HG03558 (cell line): Measurements from ENCODE around the gene MBTPS1.

Experiments used
- ATAC-seq: cut with Tn5 transposase; IDR thresholded peaks from one replicate; pipeline ENCODE4 v1.9.1; 2021; ENCODE audit warnings: moderate number of reproducible peaks; ENCODE audit not compliant: unreplicated experiment; ENCODE audit errors: extremely low read depth

MBTPS1 gene

DNA sequence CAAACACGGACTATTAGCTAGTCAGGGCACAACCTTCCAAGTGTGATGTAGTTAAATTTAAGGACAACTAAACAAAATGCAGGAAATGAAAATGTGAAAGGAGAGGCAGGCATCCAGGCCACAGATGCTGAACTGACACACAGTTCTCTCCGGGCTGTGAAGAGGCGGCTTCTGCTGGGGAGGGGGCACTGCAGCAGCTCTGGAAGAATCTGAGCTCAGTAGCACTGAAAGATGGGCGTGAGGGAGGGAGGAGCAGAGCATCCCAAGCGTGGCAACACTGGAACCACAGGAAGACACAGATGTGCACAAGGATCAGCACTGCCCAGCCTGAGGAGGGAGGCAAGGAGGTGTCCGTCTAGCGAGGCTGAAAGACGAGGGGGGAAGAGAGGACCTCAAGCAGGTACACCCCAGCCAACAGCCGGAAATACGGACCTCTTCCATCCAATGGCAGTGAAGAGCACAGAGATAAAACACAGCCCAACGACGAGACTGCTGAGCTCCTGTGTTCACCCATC, 11.4 kb downstream of the MBTPS1 start:
- ATAC-seq: no peak

DNA sequence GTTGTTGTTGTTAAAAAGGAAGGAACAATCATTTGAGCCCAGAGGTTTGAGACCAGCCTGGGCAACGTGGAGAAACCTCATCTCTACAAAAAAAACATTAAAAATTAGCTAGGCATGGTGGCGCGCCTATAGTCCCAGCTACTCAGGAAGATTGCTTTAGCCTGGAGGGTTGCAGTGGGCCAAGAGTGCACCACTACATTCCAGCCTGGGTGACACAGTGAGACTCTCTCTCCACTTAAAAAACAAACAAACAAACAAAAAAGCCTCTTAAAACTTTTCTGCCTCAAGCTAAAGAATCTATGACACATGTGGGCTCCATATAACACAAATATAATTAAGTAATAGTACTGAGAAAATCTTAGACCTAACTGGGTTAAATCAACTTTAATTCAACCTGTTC, 12.5 kb downstream of the MBTPS1 start:
- no peak for ATAC-seq

DNA sequence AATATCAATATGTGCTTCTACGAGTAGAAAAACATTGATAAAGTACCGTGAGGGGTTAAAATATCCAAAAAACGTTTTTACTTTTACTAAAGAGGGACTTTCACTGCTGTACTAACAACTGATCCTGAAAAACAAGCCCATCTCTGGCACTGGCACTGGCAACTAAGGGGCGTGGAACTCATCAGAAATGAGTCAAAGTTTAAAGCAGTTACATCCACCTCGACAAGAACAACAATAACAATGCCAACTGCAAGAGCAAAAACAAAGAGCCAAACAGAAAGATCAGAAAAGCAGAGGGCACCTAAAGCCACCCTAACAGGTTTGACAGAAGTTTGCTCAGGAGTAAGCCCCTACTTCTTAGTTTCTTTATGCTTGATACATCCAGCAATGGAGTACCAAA, 13.1 kb downstream of the MBTPS1 start:
- no peak for ATAC-seq

DNA sequence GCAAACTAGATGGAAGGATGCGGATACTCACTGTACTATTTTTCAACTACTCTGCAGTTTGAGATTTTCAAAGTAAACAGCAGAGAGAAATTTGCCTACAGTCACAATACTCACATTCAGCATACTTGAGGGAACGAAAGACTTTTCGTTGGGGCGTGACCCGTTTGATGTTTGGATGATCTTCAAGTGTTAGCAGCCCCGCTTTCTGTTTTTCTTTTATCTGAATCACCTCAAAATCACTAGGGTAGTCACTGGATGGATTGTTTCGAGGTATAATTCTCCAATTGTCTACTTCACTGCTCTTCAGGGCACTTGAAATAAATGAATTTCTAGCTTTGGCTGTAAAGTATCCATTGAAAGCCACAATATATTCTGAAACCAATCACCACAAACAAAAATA, 17.8 kb downstream of the MBTPS1 start:
- no peak for ATAC-seq

DNA sequence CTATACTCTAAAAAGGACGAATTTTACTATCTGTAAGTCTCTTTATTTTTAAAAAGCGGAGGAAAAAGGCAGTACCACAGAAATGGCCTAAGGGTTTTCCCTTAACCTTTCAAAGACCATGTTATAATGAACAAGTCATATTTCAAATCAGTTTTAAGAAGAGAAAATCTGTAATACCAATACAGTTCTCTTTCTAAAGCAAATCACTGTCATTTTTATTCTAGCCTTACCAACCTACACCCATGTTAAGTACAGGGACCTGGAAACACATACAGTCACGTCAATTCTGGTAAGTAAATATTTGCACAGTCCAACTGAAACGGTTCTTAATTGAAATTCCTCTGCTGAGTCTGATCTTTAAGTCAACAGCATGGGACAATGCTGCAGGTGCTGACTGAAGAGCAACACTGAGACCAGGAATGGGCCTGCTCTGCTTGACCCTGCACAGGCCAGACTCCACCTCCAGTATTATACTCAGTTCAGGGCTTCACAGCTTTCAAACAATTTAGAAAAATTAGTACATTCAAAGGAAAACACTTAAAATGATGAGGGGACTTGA, 20.2 kb downstream of the MBTPS1 start:
- no peak for ATAC-seq

DNA sequence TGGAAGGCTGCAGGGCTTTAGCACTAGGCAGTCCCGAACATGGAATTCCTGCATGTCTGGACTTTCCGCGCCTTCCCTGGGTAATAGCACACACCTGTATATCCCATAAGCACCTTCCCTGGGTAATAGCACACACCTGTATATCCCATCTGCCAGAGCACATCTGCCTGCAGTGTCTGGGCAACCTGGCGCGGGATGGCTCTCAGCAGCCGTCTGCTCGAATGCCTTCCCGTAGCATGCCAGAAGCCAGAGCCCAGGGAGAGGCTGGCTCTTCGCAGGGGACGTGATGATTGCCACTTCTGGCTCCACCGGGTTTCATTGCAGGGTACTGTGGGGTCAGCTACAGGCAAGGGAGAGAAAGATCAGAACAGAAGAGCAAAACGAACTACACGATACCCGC, 21.3 kb downstream of the MBTPS1 start:
- no peak for ATAC-seq

DNA sequence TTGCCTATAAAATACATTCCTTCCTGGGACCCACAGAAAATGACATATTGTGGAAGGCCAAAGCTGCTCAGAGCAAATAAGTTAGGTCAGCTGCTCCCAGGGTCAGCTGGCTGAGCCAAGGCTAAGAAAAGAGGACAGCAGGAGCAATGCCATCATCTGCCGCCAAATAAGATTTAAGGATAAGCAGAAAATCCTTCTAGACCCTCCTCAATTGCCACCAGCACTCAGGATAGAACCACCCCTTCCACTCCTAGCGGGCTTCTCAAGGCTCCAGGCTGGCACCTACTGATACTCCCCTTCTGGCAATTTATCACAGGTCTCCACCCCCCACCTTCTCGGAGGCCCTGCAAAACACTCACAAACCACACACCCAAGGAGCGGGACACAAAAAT, 22.9 kb downstream of the MBTPS1 start:
- no peak for ATAC-seq

DNA sequence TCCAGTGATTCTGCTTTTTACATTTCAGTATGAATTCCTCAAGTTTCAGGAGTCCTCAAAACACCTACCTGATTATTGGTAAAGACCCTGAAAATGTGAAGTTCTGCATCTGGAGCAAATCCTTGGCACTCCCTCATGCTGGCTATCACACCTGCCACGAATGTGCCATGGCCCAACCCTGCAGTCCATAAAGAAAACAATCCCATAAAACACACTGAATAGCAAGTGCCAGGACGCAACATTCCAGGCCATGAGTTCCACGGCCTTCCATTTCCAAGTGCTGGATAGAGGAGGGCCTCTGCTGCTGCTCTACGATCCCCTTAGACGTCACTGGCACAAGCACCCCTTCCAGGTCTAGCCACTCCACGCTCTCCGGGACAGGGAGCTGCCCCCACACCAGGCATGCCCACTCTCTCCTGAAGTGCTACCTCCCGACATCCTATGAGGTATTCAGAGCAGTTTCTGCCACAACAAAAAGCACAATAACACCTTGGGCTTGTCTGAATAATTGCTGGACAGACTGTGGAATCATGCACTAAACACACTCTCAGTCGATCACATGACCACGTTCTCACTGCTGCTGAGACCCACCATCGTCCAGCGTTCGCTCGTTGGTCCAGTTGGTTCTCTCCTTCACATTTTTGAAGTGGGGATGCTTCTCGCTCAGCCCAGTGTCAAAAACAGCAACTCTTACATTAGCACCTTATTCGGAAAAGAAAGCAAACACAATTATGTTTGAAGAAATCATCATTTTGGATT, 23.4 kb downstream of the MBTPS1 start:
- ATAC-seq: no peak

DNA sequence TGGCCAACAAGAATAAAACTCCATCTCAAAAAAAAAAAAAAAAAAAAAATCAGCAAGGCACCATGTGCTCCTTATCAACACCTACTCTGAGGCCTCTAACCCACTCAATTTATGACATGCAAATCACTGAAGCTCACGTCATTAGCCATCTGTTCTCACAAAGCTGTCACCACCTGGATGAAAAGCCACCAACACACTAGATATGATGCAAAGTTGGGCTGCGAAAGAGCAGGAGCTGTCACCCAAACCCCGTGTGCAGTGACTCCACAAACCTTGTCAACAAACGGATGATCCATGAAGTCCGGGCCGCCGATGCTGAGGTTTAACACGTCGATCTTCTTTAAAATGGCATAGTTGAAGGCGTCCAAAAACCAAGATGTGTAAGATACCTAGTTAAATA, 25.3 kb downstream of the MBTPS1 start:
- no peak for ATAC-seq

DNA sequence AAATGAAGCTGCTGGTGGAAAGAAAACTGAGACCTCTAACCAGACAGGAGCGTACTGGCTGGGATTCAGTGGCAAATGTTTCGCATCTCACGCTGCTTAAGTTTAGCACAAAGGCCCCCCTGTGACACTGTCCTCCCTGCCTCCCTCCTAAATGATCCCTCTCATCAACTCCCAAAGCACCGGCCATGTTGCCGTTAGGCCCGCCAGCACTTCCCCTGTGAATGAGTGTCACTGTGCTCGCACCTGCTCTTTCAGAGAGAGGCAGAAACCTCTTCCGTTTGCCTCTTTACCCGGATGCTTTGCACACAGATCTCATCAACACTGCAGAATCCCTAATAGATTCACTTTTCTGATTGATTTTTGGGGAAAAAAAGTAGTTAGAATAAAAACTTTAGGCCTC, 26.5 kb downstream of the MBTPS1 start:
- ATAC-seq: no peak

DNA sequence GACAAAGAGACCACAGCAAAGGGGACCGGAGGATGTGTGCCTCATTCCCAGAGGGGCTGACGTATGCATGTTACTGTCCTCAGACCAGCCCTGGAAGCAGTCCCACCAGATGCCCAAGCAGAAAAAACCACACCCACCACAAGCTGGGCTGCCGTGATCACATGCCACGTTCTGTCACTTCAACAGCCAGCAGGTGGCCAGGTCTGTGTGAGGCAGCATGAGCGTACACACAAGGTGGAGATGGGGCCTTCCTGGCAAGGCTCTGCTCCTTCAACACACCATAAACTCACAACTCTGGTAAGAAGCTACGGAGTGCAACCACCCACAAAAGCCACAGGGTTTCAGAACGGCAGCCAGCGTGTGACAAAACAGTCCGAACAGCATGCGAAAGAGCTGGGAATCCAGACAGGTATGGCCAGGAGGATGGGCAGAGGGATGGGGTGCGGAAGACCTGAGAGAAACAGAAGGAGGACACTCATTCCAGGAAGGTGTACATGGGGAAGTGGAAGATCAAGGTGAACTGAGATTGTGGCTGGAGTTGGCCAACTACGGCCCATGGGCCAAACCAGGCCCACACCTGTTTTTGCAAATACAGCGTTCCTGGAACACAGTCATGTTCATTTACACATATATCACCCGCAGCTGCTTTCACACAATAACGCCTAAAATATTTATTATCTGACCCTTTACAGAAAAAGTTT, 27.9 kb downstream of the MBTPS1 start:
- peak; percentile 66 for ATAC-seq

DNA sequence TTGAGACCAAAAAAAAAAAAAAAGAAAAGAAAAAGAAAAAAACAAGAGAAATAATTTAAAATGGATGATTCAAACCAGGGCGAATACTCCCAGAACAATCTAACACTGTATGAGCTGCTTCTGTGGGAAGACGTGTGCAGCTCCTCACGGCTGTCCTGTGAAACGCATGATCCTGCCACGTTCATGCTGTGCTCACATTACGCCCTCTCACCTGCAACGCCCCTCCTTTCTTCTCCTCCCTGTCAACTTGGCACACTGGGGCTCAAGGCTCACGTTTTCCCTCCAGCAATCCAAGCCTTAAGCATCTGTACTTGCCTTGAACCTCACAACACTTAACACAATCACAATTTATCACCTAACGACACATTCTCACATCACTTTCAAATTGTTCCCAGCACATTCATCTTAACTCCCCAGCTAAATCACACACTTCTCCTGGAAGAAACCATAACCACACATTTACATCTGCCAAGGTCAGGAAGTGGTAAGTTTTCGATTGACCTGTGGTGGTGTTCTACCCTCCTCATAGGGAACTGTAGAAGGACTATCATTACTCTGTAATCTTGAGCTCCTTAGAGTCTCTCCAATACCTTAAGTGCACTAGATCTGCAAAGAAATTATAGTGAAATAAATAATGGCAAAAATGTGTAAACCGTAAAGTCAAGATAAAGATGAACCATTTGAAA, 29.1 kb downstream of the MBTPS1 start:
- ATAC-seq: no peak

DNA sequence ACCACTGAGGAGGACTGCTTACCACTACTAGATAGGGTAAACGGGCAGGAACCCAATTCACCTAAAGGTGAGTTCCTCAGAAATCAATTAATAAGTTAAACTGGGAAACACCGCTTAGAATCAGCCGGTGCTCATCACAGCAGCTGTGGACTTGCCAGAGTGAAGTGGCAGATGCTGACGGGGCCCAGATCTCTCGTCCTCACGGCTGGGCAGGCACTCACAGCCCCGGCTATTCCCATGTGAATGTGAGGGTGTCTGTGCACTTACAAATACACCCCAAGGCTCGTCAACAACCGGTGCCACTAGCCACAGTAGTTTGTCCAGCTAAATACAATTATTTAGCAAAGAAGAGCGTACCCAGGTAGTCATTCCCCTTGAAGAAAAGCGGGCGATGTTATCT, 29.7 kb downstream of the MBTPS1 start:
- no peak for ATAC-seq

DNA sequence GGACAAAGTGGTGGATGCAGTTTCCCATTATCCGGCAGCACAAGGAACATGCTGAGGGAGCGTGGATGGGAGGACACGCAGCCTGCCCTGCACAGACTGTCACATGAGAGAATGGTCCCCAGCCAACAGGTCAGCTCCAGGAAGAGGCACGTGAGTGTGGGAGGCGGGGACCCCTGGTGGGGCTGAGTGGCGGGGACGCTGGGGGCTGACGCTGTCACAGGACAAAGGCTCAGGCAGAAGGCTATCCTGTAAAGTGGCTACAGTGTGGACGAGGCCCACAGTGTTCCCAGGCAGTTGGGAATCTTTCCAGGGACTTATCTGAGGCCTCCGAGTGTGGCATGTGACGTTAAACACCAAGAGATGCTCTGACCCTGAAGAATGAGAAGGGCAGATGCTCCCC, 30.4 kb downstream of the MBTPS1 start:
- ATAC-seq: no peak

DNA sequence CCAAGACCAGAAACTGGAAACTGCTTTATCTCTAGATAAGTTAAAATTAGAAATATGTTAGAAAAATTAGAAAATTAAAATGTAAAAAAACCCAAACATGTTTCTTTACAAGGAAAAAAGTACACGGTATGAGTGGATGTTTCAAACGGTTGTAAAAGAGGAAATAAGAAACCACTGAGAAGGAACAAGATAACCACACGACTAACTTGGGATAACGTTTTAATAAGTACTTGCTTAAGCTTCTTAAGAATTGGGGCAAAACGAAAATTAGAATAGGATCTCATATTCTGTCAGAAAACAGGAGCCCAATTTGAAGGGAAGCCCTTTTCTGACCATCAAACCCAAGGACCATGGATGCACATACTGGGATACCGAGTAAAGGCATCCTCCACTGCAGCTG, 31.0 kb downstream of the MBTPS1 start:
- no peak for ATAC-seq

DNA sequence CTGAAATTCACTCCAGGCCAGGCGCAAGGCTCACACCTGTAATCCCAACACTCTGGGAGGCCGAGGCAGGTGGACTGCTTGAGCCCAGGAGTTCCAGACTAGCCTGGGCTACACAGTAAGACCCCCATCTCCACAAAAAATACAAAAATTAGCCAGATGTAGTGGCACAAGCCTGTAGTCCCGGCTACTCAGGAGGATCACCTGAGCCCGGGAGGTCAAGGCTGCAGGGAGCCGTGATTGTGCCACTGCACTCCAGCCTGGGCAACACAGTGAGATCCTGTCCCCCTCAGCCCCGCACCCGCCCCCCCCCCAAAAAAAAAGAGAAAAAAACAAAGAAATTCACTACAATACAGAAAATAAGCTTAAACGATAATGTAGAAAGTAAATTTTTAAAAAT, 31.5 kb downstream of the MBTPS1 start:
- no peak for ATAC-seq

DNA sequence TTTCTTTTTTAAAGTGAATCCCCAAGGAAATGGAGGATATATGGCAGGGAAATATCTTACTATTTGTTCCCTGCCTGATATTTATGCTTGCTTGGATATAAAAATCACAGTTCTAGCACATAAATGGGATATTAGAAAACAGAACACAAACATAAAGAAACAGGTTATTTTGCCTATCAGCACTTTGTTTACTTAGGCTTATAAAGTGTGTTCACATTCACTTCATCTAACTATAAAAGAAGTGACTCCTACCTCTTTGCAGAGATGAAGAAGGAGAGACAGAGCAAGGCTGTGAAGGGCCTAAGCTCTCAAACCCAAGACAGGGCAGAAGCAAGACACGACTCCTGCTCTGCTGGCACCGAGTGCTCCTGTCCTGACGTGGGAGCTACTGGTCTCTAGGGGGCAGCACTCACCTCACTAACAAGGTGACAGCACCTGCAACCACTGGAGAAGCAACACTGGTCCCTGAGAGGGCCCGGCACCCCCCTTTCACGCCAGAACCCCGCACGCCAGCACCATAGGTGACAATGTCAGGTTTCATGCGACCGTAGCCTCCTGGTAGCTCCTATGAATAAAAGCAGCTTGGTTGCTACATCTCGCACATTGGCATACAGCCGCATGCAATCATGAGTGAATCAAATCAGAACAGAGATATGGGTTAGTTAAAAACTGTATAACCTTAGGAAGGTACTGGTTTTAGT, 32.0 kb downstream of the MBTPS1 start:
- no peak for ATAC-seq

DNA sequence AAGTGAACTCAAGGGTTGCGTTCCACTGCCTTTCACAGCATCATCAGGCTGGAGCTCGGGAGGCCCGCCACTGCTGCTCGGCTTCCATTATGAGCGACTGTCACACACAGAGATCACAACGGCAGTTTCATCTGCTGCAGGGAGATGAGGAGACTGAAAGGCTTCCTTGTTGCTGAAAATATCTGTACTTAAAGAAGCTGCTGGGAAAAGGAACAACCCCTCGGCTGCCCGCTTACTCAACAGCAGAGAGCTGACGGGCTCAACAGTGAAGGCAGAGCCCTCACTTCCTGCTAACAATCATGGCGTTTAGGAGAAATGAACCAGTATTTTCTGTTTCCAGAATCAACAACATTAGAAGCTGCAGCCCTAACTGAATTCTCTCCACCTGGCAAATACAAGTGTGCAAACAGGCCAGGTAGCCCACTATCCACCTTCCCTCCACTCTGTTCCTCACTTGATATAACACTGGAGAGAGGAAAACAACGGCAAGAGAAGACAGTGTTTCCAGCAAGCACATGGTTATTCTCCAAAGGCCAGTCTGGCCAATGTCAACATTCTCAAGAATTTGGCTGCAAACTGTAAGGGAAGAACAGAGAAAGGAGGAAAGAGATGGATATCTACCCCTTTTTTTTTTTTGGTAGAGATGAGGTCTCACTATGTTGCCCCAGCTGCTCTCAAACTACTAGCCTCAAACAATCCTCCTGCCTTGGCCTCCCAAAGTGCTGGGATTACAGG, 33.7 kb downstream of the MBTPS1 start:
- no peak for ATAC-seq

DNA sequence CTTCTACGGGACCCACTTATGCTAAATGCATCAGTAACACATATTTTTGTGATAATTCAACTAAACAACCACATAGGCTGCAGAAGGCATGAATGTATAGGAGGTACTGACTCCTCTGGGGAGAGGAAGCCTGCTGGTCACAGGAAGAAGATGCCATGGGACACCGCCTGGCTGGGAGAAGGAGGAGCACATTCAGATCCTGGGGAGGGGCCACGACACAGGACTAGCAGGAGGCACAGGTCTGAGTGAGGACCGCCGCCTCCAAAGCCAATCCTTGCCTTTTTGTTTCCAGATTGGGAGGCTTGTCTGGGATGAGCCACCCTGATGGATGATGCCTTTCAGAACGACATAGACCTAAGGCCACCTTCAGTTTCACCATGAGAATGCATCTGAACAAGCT, 34.6 kb downstream of the MBTPS1 start:
- no peak for ATAC-seq
